PC-3 (cell line): Measurements from ENCODE around the gene SYT6. TPM values are rescaled to one million over a fixed set of nuclear protein-coding genes. Genes with fewer than 3 reads are reported as not detected.

Source experiments
- ATAC-seq: fragments of 200-7000 bp; cut with Tn5 transposase; 2 replicates; pipeline ENCODE4 v1.9.1; 2020; ENCODE audit warnings: mild to moderate bottlenecking, moderate library complexity
- BruUV-seq: library from RNA; stranded (reverse); fragments of 400-500 nt; replicated peaks from 2 replicates; lab custom pipeline; 2021; lab: Mats Ljungman, UMichigan
- CTCF ChIA-PET: fragments of 300-600 bp; sonication (Branson Sonifier 250); formaldehyde crosslinking; loops from one replicate; lab custom pipeline; 2022; ENCODE audit warnings: antibody characterized with exemption; lab: Charles Lee
- POLR2A ChIA-PET: fragments of 300-600 bp; sonication (Branson Sonifier 250); formaldehyde crosslinking; loops from one replicate; lab custom pipeline; 2022; ENCODE audit warnings: antibody characterized with exemption; ENCODE audit not compliant: unreplicated experiment; lab: Charles Lee
- DNase-seq: peaks from one replicate; pipeline ENCODE4 v3.0.0-alpha.2; 2015
- H2AFZ ChIP-seq: fragments of 300-600 bp; sonication (generic); 2 replicates; pipeline ENCODE4 v1.6.0; 2016; ENCODE audit warnings: antibody characterized with exemption, low read length
- H3F3A ChIP-seq: fragments of 300-600 bp; sonication (generic); one replicate; pipeline ENCODE4 v1.6.0; 2017; ENCODE audit warnings: antibody characterized with exemption, low read length, control low read depth, mild to moderate bottlenecking; ENCODE audit not compliant: unreplicated experiment
- H3K27ac ChIP-seq: fragments of 300-600 bp; sonication (generic); 2 replicates; pipeline ENCODE4 v1.5.1; 2016; ENCODE audit warnings: mild to moderate bottlenecking, low read length
- H3K27me3 ChIP-seq: fragments of 300-600 bp; sonication (generic); 2 replicates; pipeline ENCODE4 v1.6.1; 2016; ENCODE audit warnings: low read length, mixed read lengths
- H3K36me3 ChIP-seq: fragments of 300-600 bp; sonication (generic); 2 replicates; pipeline ENCODE4 v1.6.1; 2016; ENCODE audit warnings: low read depth, mixed run types, low read length, mixed read lengths
- H3K4me1 ChIP-seq: fragments of 300-600 bp; sonication (generic); 2 replicates; pipeline ENCODE4 v1.5.1; 2016; ENCODE audit warnings: low read length; ENCODE audit not compliant: insufficient read depth
- H3K4me2 ChIP-seq: fragments of 300-600 bp; sonication (generic); 2 replicates; pipeline ENCODE4 v1.6.0; 2016; ENCODE audit warnings: low read length
- H3K4me3 ChIP-seq: fragments of 300-600 bp; sonication (generic); 2 replicates; pipeline ENCODE4 v1.5.1; 2016; ENCODE audit warnings: mild to moderate bottlenecking, low read length, mixed read lengths
- H3K79me2 ChIP-seq: fragments of 300-600 bp; sonication (generic); 2 replicates; pipeline ENCODE4 v1.6.1; 2017; ENCODE audit warnings: low read length, mixed read lengths
- H3K9ac ChIP-seq: fragments of 300-600 bp; sonication (generic); 2 replicates; pipeline ENCODE4 v1.6.0; 2016; ENCODE audit warnings: mild to moderate bottlenecking, low read length
- H3K9me2 ChIP-seq: fragments of 300-600 bp; sonication (generic); replicated peaks from 2 replicates; pipeline ENCODE4 v1.6.1; 2016; ENCODE audit warnings: mixed run types, low read length, mixed read lengths
- H3K9me3 ChIP-seq: fragments of 300-600 bp; sonication (generic); 2 replicates; pipeline ENCODE4 v1.6.1; 2016; ENCODE audit warnings: low read length, mixed read lengths
- H4K20me1 ChIP-seq: fragments of 300-600 bp; sonication (generic); 2 replicates; pipeline ENCODE4 v1.6.1; 2016; ENCODE audit warnings: low read length, mixed read lengths
- EZH2 ChIP-seq: fragments of 300-600 bp; sonication (generic); IDR thresholded peaks from one replicate; pipeline ENCODE4 v1.6.1; 2017; ENCODE audit warnings: antibody characterized with exemption, mild to moderate bottlenecking, low read length; ENCODE audit not compliant: unreplicated experiment
- EZH2phosphoT487 ChIP-seq: fragments of 300-600 bp; sonication (generic); IDR thresholded peaks from 2 replicates; pipeline ENCODE4 v1.6.1; 2018; ENCODE audit warnings: mild to moderate bottlenecking, antibody characterized with exemption, low read length, borderline replicate concordance
- intact Hi-C: fragments of 100-400 bp; cut with micrococcal nuclease; formaldehyde crosslinking; loops from 2 replicates; pipeline ENCODE4 v1.9.0; 2023
- total RNA-seq: library from RNA; depleted of rRNA; stranded (reverse); fragments of >200 nt; gene quantifications from 2 replicates; pipeline ENCODE4 v1.2.3, GENCODE V29; 2014
- TF ChIP-seq, protein P1 (sequence below): fragments of 300-600 bp; sonication (generic); conservative IDR thresholded peaks from 2 replicates; pipeline ENCODE4 v1.5.1; 2017; ENCODE audit warnings: antibody characterized with exemption, low read depth, mild to moderate bottlenecking, low read length

Gene SYT6
- total RNA-seq, 1 experiment from 2014 or later: not detected

DNA sequence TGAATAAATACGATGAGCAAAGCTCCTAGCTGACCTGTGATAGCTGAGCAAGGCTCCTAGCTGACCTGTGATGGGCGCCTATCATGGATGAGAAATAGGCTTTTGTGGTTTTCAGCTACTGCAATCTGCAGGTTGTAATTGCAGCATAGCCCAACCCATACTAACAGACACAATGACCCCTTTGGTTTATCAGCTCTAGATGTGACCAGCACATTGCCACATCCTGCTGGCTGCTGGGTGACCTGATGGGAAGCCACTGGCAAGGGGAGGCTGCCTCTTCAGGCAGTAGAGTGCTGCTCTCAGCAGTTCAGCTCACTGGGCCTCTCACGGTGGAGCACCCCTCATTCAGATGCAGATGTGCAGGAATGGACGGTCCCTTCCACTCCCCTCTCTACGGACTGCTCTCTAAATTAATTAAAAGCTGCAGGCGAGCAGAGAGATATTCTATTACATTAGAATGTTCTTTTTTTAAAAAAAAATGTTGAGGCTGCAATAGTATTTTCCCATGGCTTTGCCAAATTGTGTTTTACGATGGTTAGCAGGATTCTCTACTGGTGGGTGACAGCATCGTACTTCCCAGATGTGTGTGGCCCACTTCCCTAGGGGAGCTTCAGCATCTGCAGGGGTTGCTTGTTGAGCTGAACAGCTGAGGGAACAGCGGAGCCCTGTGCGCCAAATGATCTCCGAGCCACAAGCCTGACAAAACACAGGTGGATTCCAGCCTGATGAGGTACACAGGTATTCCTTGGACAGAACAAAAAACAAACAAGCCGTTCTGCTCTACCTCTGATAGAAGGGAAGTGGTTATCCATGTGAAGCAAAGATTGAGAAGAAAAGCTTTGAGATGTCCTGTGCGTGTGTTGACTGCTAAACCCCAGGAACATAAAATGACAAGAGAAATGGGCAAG, 65.0 kb downstream of the SYT6 start:
- Histone ChIP-seq H4K20me1 (no peaks in the 10 kb centered on the region), H3K27me3 (no peaks in the 10 kb centered on the region), H3K9me3 (no peaks in the 10 kb centered on the region), H3F3A (peaks cover 3% of the 10 kb centered on the region), H3K36me3 (no peaks in the 10 kb centered on the region), H3K9me2 (no peaks in the 10 kb centered on the region), H3K79me2 (no peaks in the 10 kb centered on the region), H3K4me3 (no peak overlapping the region), H3K4me2 (no peak overlapping the region), H3K9ac (no peak overlapping the region), H2AFZ (no peak overlapping the region), H3K4me1 (peaks cover 40% of the 10 kb centered on the region), H3K27ac (peak overlapping the region; percentile 9; the same call in 1 of the 2 replicates)
- no peak for ATAC-seq
- peak; percentile 51 for DNase-seq
- BruUV-seq: no TSS peak
- intact Hi-C loops: no loop called here
- POLR2A ChIA-PET: no interaction called here
- no peak for TF ChIP-seq EZH2phosphoT487
- TF ChIP-seq, protein P1, sequence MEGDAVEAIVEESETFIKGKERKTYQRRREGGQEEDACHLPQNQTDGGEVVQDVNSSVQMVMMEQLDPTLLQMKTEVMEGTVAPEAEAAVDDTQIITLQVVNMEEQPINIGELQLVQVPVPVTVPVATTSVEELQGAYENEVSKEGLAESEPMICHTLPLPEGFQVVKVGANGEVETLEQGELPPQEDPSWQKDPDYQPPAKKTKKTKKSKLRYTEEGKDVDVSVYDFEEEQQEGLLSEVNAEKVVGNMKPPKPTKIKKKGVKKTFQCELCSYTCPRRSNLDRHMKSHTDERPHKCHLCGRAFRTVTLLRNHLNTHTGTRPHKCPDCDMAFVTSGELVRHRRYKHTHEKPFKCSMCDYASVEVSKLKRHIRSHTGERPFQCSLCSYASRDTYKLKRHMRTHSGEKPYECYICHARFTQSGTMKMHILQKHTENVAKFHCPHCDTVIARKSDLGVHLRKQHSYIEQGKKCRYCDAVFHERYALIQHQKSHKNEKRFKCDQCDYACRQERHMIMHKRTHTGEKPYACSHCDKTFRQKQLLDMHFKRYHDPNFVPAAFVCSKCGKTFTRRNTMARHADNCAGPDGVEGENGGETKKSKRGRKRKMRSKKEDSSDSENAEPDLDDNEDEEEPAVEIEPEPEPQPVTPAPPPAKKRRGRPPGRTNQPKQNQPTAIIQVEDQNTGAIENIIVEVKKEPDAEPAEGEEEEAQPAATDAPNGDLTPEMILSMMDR: no peak
- TF ChIP-seq EZH2: no peak
- CTCF ChIA-PET: no interaction called here

DNA sequence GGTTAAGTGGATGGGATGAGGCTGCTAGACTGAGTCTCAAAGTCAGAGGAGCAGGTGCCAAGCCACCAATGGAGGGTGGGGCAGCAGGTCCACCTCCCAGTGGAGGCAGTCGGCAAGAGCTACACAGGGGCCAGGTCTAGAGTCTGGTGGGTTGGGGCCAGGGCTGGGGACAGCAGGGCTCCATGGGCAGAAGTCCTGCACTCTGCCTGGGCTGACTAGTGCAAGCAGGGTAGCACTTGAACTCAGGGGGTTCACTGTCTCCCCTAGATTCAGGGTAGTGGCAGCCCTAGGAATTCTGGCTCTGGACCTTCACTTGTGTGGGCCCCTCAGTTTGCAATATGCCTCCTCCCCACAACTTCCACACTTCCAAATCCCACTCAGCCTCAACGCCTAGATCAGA, 66.2 kb downstream of the SYT6 start:
- no peaks in the 10 kb centered on the region for H3K79me2 ChIP-seq
- TF ChIP-seq, protein P1: no peak
- TF ChIP-seq EZH2phosphoT487 (no peak), EZH2 (no peak)
- ChIA-PET POLR2A (no interaction called here), CTCF (no interaction called here)
- no peak for ATAC-seq
- H3K9me3 ChIP-seq: no peaks in the 10 kb centered on the region
- H3K27me3 ChIP-seq: no peaks in the 10 kb centered on the region
- no peak overlapping the region for H3K9ac ChIP-seq
- peaks cover 7% of the 10 kb centered on the region for H3F3A ChIP-seq
- no peak overlapping the region for H3K4me2 ChIP-seq
- no peaks in the 10 kb centered on the region for H4K20me1 ChIP-seq
- no peak for DNase-seq
- no peaks in the 10 kb centered on the region for H3K9me2 ChIP-seq
- no peak overlapping the region for H2AFZ ChIP-seq
- intact Hi-C loops: no loop called here
- no peak overlapping the region for H3K27ac ChIP-seq
- no peak overlapping the region for H3K4me3 ChIP-seq
- H3K36me3 ChIP-seq: no peaks in the 10 kb centered on the region
- H3K4me1 ChIP-seq: peaks cover 42% of the 10 kb centered on the region
- no TSS peak for BruUV-seq
